Karpas-422 (cell line): ENCODE measurements around the gene GGACT. TPM values are rescaled to one million over a fixed set of nuclear protein-coding genes. Genes with fewer than 3 reads are reported as not detected.

Source experiments
- DNase-seq: peaks from one replicate; pipeline ENCODE4 v3.0.0-alpha.2; 2015
- H2AFZ ChIP-seq: fragments of 200-600 bp; sonication (generic); 2 replicates; pipeline ENCODE4 v1.6.1; 2014; ENCODE audit warnings: antibody characterized with exemption, low read length, mixed read lengths
- H3K27ac ChIP-seq: fragments of 200-600 bp; sonication (generic); 2 replicates; pipeline ENCODE4 v1.5.1; 2014; ENCODE audit warnings: mild to moderate bottlenecking, low read length, moderate library complexity
- H3K27me3 ChIP-seq: fragments of 200-600 bp; sonication (generic); 2 replicates; pipeline ENCODE4 v1.6.1; 2014; ENCODE audit warnings: low read length, mixed read lengths
- H3K36me3 ChIP-seq: fragments of 200-600 bp; sonication (generic); 2 replicates; pipeline ENCODE4 v1.6.1; 2014; ENCODE audit warnings: low read length, mixed read lengths; ENCODE audit not compliant: insufficient read depth
- H3K4me1 ChIP-seq: fragments of 200-600 bp; sonication (generic); 2 replicates; pipeline ENCODE4 v1.6.1; 2014; ENCODE audit warnings: mild to moderate bottlenecking, low read length, mixed read lengths
- H3K4me2 ChIP-seq: fragments of 200-600 bp; sonication (generic); 2 replicates; pipeline ENCODE4 v1.6.1; 2014; ENCODE audit warnings: low read length, low read depth, mild to moderate bottlenecking; ENCODE audit not compliant: poor library complexity, severe bottlenecking
- H3K4me3 ChIP-seq: fragments of 200-600 bp; sonication (generic); 2 replicates; pipeline ENCODE4 v1.5.1; 2014; ENCODE audit warnings: mild to moderate bottlenecking, antibody characterized with exemption, low read length, mixed read lengths
- H3K79me2 ChIP-seq: fragments of 200-600 bp; sonication (generic); 2 replicates; pipeline ENCODE4 v1.6.1; 2014; ENCODE audit warnings: mild to moderate bottlenecking, low read length, mixed read lengths
- H3K9ac ChIP-seq: fragments of 200-600 bp; sonication (generic); 2 replicates; pipeline ENCODE4 v1.6.0; 2014; ENCODE audit warnings: low read length
- H3K9me2 ChIP-seq: fragments of 200-600 bp; sonication (generic), shearing (Covaris generic); replicated peaks from 2 replicates; pipeline ENCODE4 v1.6.0; 2014; ENCODE audit warnings: mild to moderate bottlenecking, low read length, moderate library complexity; ENCODE audit not compliant: insufficient read depth
- H3K9me3 ChIP-seq: fragments of 300-700, 200-600 bp; sonication (generic); 2 replicates; pipeline ENCODE4 v1.6.1; 2014; ENCODE audit warnings: low read length, mixed read lengths
- H4K20me1 ChIP-seq: fragments of 200-600 bp; sonication (generic); 2 replicates; pipeline ENCODE4 v1.6.1; 2014; ENCODE audit warnings: mild to moderate bottlenecking, antibody characterized with exemption, low read length, low read depth; ENCODE audit not compliant: insufficient read depth
- total RNA-seq: library from RNA; depleted of rRNA; stranded (reverse); fragments of >200 nt; shearing (Covaris generic); gene quantifications from 2 replicates; pipeline ENCODE4 v1.2.3, GENCODE V29; 2014; ENCODE audit warnings: low replicate concordance

GGACT gene
- total RNA-seq, 1 experiment from 2014 or later, result 8.8 TPM

GRCh38 chr13:100521851-100522617 is 66.6 kb downstream of the GGACT start:
- Histone ChIP-seq H3K4me3 (no peak overlapping the region), H3K27me3 (no peaks in the 10 kb centered on the region)

GRCh38 chr13:100520936-100521850 is 67.4 kb downstream of the GGACT start:
- H3K4me1 ChIP-seq, result no peaks in the 10 kb centered on the region
- no peak overlapping the region for H3K9ac ChIP-seq
- H3K27me3 ChIP-seq, result no peaks in the 10 kb centered on the region
- DNase-seq, result no peak
- H3K9me3 ChIP-seq, result no peaks in the 10 kb centered on the region
- no peaks in the 10 kb centered on the region for H3K36me3 ChIP-seq
- no peaks in the 10 kb centered on the region for H3K79me2 ChIP-seq
- H4K20me1 ChIP-seq, result no peaks in the 10 kb centered on the region
- H3K9me2 ChIP-seq, result no peaks in the 10 kb centered on the region
- H2AFZ ChIP-seq, result no peak overlapping the region
- H3K27ac ChIP-seq, result no peak overlapping the region
- H3K4me3 ChIP-seq, result no peak overlapping the region
- no peak overlapping the region for H3K4me2 ChIP-seq

More at GRCh38 chr13:100521851-100522617, 66.6 kb downstream of the GGACT start:
- Histone ChIP-seq H3K9me3 (no peaks in the 10 kb centered on the region), H3K36me3 (no peaks in the 10 kb centered on the region), H3K9me2 (no peaks in the 10 kb centered on the region), H3K9ac (no peak overlapping the region), H3K79me2 (no peaks in the 10 kb centered on the region), H4K20me1 (no peaks in the 10 kb centered on the region), H2AFZ (no peak overlapping the region), H3K27ac (no peak overlapping the region), H3K4me1 (no peaks in the 10 kb centered on the region), H3K4me2 (no peak overlapping the region)
- no peak for DNase-seq

- Histone ChIP-seq H3K79me2 (no peaks in the 10 kb centered on the region), H3K27ac (no peak overlapping the region), H4K20me1 (no peaks in the 10 kb centered on the region), H3K27me3 (no peaks in the 10 kb centered on the region), H3K4me1 (no peaks in the 10 kb centered on the region; the same call in 1 of the 2 replicates), H3K4me3 (no peak overlapping the region), H3K4me2 (no peak overlapping the region), H3K9me3 (no peaks in the 10 kb centered on the region), H3K36me3 (no peaks in the 10 kb centered on the region), H3K9ac (no peak overlapping the region), H2AFZ (no peak overlapping the region), H3K9me2 (no peaks in the 10 kb centered on the region)
- no peak for DNase-seq
Observed at GRCh38 chr13:100519626-100520025, 69.0 kb downstream of the GGACT start.

- H3K4me3 ChIP-seq, result no peak overlapping the region
Observed at GRCh38 chr13:100518394-100519062, 70.1 kb downstream of the GGACT start.

GRCh38 chr13:100517728-100518127 is 70.9 kb downstream of the GGACT start:
- no peaks in the 10 kb centered on the region for H3K36me3 ChIP-seq
- H3K4me1 ChIP-seq, result no peaks in the 10 kb centered on the region; the same call in 1 of the 2 replicates
- no peak overlapping the region for H2AFZ ChIP-seq
- no peak for DNase-seq
- H3K9ac ChIP-seq, result no peak overlapping the region
- no peaks in the 10 kb centered on the region for H4K20me1 ChIP-seq
- H3K4me3 ChIP-seq, result no peak overlapping the region
- no peak overlapping the region for H3K27ac ChIP-seq
- no peaks in the 10 kb centered on the region for H3K79me2 ChIP-seq
- H3K9me3 ChIP-seq, result no peaks in the 10 kb centered on the region
- H3K4me2 ChIP-seq, result no peak overlapping the region
- no peaks in the 10 kb centered on the region for H3K27me3 ChIP-seq
- H3K9me2 ChIP-seq, result no peaks in the 10 kb centered on the region

More at GRCh38 chr13:100518394-100519062, 70.1 kb downstream of the GGACT start:
- no peak overlapping the region for H3K4me2 ChIP-seq
- no peaks in the 10 kb centered on the region for H3K79me2 ChIP-seq
- no peaks in the 10 kb centered on the region for H3K9me3 ChIP-seq
- H3K27me3 ChIP-seq, result no peaks in the 10 kb centered on the region
- H3K27ac ChIP-seq, result no peak overlapping the region
- no peak for DNase-seq
- no peaks in the 10 kb centered on the region; the same call in 1 of the 2 replicates for H3K4me1 ChIP-seq
- H4K20me1 ChIP-seq, result no peaks in the 10 kb centered on the region
- H3K9me2 ChIP-seq, result no peaks in the 10 kb centered on the region
- no peak overlapping the region for H3K9ac ChIP-seq
- no peaks in the 10 kb centered on the region for H3K36me3 ChIP-seq
- no peak overlapping the region for H2AFZ ChIP-seq

- Histone ChIP-seq H2AFZ (no peak overlapping the region), H3K4me3 (no peak overlapping the region), H3K9ac (no peak overlapping the region), H3K9me2 (no peaks in the 10 kb centered on the region), H3K4me1 (no peaks in the 10 kb centered on the region; the same call in 1 of the 2 replicates), H4K20me1 (no peaks in the 10 kb centered on the region), H3K27me3 (no peaks in the 10 kb centered on the region), H3K27ac (no peak overlapping the region), H3K79me2 (no peaks in the 10 kb centered on the region), H3K4me2 (no peak overlapping the region), H3K9me3 (no peaks in the 10 kb centered on the region), H3K36me3 (no peaks in the 10 kb centered on the region)
- DNase-seq, result no peak
Observed at GRCh38 chr13:100517135-100517534, 71.5 kb downstream of the GGACT start.

- Histone ChIP-seq H3K4me2 (no peak overlapping the region), H3K27ac (no peak overlapping the region), H3K4me3 (no peak overlapping the region), H3K27me3 (no peaks in the 10 kb centered on the region), H2AFZ (no peak overlapping the region), H4K20me1 (no peaks in the 10 kb centered on the region), H3K36me3 (no peaks in the 10 kb centered on the region), H3K79me2 (no peaks in the 10 kb centered on the region), H3K4me1 (no peaks in the 10 kb centered on the region; the same call in 1 of the 2 replicates), H3K9me2 (no peaks in the 10 kb centered on the region), H3K9ac (no peak overlapping the region), H3K9me3 (no peaks in the 10 kb centered on the region)
- DNase-seq, result no peak
Observed at GRCh38 chr13:100515410-100515800, 73.2 kb downstream of the GGACT start.
